Measurements from ENCODE around the gene PRCP.

Gene PRCP

DNA sequence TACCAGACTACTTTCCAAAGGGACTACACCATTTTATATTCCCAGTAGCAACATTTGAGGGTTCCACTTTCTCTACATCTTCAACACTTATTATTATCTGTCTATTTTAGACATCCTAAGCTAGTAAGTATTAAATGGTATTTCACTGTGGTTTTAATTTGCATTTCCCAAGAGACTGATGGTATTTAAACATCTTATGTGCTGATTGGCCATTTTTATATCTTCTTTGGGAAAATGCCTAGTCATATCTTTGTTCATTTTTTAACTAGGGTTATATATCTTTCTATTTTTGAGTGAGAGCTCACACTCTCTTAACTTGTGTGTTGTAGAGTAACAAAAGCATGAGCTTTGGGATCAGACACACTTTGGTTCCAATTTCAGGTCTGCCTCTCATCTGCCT lies 73.7 kb downstream of the PRCP start:
- DNase-seq, result no peak

GRCh38 chr11:82823647-82824619 lies 76.3 kb downstream of the PRCP start:
- peak; percentile 95 for DNase-seq

DNA sequence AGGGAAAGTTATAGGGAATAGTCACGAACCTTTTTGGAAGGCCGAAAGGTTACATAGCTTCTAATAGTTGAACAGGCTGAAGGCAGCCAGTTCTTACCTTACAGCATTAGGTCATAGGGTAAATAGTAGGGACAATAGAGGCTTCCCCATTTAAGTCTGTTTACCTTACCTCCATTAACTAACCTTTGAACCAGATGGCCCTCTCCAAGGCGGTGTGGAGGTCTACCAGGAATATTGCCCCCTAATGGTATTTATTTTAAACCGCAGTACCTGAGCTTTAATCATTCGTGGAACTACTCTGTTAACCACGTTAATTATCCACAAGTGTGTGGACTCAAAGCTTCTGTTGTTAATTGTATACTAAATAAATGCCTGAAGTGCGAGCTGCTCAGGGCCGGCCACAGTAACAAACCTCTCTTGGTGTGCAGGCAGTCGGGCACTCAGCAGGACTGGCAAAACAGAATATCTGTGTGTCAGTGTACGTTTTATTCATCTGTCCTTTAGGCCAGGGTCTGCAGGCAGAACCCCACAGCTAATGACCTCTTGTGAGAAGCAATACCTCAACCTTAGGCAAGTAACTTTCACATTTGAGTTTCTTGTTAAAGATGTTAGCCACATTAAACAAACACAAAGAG lies 81.7 kb downstream of the PRCP start:
- DNase-seq, result no peak

- DNase-seq, result no peak
Observed at GRCh38 chr11:82815406-82815805, 84.8 kb downstream of the PRCP start.

DNA sequence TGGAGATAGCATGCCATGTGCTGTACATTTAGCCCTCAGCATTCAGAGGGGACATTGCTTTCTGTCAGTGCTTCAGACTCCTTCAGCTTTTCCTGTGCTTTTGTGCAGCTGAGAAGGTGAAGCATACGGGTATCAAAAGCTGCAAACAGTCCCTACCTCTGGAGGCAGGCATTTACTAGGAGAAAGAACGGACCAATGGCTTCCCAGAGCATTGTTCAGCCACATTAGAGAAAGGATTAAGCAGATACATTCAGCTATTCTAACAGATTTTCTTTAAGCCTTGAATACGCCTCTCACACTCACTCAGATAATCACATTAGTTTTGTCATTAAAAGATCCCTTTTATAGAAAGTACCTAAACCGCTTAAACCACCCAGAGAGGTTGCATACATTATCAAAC lies 85.9 kb downstream of the PRCP start:
- DNase-seq, result no peak

DNA sequence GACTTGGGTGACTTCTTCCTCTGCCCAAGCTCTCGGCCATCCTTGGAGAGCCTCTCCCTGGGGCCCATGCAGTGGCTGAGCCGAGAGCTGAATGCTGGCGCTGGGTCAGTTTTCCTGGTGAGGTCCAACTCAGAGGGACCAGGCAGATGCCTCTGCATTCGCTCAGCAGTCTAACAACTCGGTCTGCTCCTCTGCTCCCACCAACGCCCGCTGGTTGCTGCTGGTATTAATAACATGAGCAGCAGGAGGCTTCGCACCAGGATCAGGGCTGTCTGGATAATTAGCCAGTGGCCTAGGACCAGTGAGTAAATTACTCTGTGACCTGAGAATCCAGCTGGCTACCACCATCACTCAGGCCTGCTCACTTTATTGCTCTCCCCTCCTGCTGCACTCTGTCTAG lies 88.9 kb downstream of the PRCP start:
- DNase-seq, result no peak

DNA sequence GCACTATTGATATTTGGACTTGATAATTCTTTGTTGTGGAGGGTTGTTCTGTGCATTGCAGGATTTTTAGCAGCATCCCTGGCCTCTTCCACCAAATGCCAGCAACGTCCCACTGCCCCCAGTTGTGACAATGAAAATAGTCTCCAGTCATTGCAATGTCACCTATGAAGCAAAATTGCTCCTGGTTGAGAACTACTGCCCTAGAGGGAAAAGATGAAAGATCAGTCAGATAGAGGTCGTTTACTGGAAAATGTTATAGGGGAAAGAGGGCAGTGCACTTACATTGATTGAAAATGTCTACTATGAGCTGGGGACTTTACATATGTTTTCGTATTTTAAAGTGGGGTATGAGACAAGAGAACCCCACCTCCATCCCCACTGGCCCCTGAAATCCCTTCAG lies 89.5 kb downstream of the PRCP start:
- DNase-seq, result no peak

DNA sequence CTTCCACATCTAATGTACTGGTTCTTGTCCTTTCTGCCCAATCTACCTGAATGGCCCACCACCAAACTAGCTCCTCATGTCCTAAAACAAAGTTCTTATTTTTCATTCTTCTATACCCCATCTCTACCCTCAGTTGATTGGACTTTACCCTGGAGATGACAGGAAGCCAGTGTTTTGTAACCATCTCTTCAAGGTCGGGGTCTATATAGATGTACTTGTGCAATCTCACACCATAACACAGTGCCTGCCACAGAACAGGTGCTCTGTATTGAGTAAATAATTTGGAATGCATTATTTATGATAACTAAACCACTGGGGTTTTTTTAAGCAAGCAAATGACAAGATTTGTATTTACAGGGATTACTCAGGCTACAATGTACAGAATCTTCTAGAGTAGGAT lies 89.9 kb downstream of the PRCP start:
- no peak for DNase-seq

DNA sequence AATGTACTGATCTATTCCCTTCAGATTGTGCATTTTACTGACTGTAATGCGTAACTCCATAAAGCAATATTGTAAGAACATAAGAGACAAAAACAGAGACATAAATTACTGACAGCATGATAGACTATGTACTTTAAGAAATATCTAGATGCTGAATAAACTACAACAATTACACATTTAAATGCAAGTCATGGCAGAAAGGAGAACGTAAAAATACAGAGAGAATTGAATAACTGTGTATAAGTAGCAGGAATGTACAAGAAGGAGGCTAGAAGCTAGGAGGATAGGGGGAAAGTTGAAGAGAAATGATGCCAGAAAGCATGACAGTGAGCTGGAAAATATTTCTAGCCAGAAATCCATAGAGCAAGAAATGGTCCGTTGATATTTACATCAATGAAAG lies 92.6 kb downstream of the PRCP start:
- DNase-seq, result no peak

DNA sequence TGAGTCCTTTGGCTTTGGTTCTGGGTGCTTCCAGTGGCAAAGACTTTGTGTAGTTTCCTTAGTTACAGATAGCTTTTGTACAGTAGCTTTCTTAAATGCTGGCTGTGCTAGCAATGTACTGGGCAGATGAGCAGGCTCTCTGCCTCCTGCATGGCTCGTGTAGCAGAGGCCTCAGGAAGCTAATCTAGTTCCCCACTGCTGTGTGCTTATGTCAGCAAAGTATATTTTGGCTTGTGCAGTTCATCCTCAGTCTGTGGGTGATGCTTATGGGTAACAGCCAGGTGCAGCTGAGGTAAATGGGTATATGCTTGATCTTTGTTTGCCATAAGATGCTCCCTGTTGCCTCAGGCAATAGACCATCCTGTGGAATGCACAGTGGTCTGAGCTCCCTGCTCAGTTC lies 97.5 kb downstream of the PRCP start:
- no peak for DNase-seq

GRCh38 chr11:82796998-82797961 lies 103.0 kb downstream of the PRCP start:
- no peak for DNase-seq

DNA sequence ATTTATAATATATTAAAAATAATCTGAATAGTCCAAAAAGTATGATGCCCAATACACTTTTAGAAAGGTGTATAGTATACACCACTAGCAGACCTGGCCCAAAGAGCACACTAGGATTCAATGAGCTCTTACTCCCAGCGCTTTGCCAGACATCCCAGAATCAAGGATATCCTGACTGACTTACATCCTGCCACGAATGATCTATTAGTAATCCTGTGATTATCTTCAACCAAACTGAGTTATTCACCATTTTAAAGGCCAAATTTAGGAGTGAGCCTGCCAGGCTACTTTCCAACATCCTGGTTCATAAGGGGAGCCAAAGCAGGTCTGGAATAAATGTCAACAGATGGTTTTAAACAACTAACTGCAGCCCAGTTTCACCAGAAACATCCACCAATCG lies 105.7 kb downstream of the PRCP start:
- peak; percentile 41 for DNase-seq

GRCh38 chr11:82792822-82793569 lies 107.2 kb downstream of the PRCP start:
- no peak for DNase-seq

DNA sequence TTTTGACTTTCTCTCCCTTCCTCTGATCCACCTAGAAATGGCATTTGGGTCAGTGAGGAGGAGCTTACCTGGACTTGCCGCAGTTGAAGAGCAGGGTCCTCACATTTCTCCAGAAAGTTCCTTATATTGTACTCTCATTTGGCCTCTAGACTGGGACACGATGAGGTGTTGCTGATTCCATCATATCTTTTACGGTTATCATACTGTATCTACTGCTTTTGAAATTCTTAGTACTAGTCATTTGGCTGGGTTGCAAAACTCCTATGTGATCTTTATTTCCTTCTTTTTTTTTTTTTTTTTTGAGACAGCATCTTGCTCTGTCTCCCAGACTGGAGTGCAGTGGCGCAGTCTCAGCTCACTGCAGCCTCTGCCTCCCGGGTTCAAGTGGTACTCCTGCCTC lies 107.9 kb downstream of the PRCP start:
- DNase-seq, result no peak

GRCh38 chr11:82791779-82792178 lies 108.5 kb downstream of the PRCP start:
- DNase-seq, result no peak

DNA sequence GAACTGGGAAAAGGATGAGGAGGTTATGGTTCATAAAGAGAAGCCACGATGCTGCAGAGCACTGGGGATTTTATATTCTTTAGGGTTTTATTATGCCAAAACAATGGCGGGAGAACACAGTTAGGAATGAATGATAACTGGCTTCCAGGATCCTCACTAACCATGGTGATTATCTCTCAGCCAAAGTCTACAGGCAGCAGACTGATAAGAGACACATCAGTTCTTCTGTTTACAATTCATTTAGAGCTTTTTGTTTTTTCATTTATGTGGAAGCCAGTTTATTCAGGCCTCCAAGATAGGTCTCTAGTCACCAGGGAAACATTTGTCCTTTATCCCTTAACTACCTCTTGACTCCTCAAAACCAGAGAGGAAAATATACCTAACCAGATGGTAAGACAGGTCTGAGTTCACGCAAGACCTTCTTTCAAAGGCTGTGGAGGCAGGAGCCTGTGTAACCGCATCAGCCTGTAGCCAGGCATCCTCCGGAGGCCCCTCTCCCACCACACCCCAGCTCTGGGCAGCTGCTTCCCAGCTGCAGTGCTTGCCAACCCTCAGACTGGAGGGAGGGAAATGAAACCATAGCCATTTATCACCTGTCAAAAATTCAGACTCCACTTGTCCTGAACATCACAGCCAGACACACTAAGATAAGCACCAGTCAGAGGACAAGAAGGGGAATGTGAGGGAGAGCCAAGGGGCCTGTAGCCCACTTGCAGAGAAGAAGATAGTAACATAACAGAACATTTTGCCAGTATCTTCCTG lies 109.3 kb downstream of the PRCP start:
- peak; percentile 59 for DNase-seq

DNA sequence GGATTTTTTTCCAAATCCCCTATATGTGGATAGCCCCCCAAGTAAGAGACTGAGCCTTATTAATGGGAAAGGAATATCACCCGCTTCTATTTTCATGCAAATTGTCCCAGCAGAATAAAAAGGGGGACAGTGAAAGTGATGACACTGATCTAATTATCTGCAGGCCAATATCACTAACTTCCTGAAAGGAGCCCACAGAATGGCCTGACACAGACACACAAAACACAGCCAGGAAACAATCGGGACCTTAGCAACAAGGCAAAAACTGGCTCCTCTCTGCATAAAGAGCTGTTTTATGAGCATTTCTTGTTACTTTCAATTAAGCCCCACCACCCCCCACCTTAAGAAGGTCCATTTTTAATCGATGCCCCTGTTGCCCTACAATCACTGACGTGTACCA lies 112.2 kb downstream of the PRCP start:
- DNase-seq, result no peak

GRCh38 chr11:82786836-82787235 lies 113.4 kb downstream of the PRCP start:
- DNase-seq, result no peak

GRCh38 chr11:82786001-82786400 lies 114.2 kb downstream of the PRCP start:
- no peak for DNase-seq

GRCh38 chr11:82782825-82783374 lies 117.3 kb downstream of the PRCP start:
- DNase-seq, result no peak

- no peak for DNase-seq
Observed at GRCh38 chr11:82778776-82779175, 121.5 kb downstream of the PRCP start.
